HepG2 (cell line): ENCODE results near the gene ERC1. TPM values are rescaled to one million over a fixed set of nuclear protein-coding genes. Genes with fewer than 3 reads are reported as not detected.

ENCODE experiments used
- ATAC-seq: fragments of 200-7000 bp; cut with Tn5 transposase; 3 replicates; pipeline ENCODE4 v1.9.1; 2020; ENCODE audit warnings: mild to moderate bottlenecking, moderate library complexity
- BruUV-seq: library from RNA; stranded (reverse); fragments of 400-500 nt; replicated peaks from 2 replicates; lab custom pipeline; 2021; lab: Mats Ljungman, UMichigan
- CTCF ChIA-PET: fragments of 300-600 bp; formaldehyde crosslinking; extraction: SDS; loops from one replicate; lab custom pipeline; 2021; ENCODE audit warnings: low total read pairs, inconsistent platforms, low intra/inter-chr PET ratio; lab: Yijun Ruan, JAX
- POLR2A ChIA-PET: fragments of 350-600 bp; sonication (Branson Sonifier 250); formaldehyde crosslinking; loops from one replicate; lab custom pipeline; 2020; ENCODE audit warnings: antibody characterized with exemption, inconsistent platforms; lab: Yijun Ruan, JAX
- DNase-seq: peaks from one replicate; pipeline ENCODE4 v3.0.0-alpha.2; 2015; ENCODE audit warnings: low spot score
- FAIRE-seq: peaks from 3 replicates; lab custom pipeline; 2011; peaks lifted over from hg19 to GRCh38; lab: Jason Lieb, UNC
- H2AFZ ChIP-seq: one replicate; pipeline ENCODE4 v1.6.1; 2011; ENCODE audit warnings: low read length, inconsistent platforms
- H3K27ac ChIP-seq: fragments of 300-600 bp; 3 replicates; pipeline ENCODE4 v1.8.0; 2011; ENCODE audit warnings: mixed run types, mild to moderate bottlenecking, mixed read lengths, low read length, inconsistent platforms; ENCODE audit not compliant: insufficient read depth; ENCODE audit errors: extremely low read length
- H3K27me3 ChIP-seq, 2 experiments: fragments of 200-600 bp in 1 of 2; 2 replicates in 1 of 2; 3 replicates in 1 of 2; pipeline versions ENCODE4 v1.6.0 to v1.8.0; 2011; ENCODE audit warnings: low read length in 2 of 2, mild to moderate bottlenecking in 2 of 2, moderate library complexity in 2 of 2, inconsistent platforms in 1 of 2; ENCODE audit not compliant: insufficient read depth in 2 of 2, control insufficient read depth in 1 of 2
- H3K36me3 ChIP-seq, 2 experiments: fragments of 200-600 bp in 1 of 2; replicated peaks in 1 of 2; 2 replicates in 1 of 2; 3 replicates in 1 of 2; pipeline versions ENCODE4 v1.5.1 to v1.8.0; 2011; ENCODE audit warnings: low read length in 2 of 2, inconsistent platforms in 1 of 2; ENCODE audit not compliant: insufficient read depth in 2 of 2, control insufficient read depth in 1 of 2
- H3K4me1 ChIP-seq: 2 replicates; pipeline ENCODE4 v1.5.1; 2012; ENCODE audit warnings: low read length, inconsistent platforms; ENCODE audit not compliant: insufficient read depth
- H3K4me2 ChIP-seq: 2 replicates; pipeline ENCODE4 v1.6.0; 2011; ENCODE audit warnings: low read depth, low read length, inconsistent platforms
- H3K4me3 ChIP-seq, 3 experiments: fragments of 200-600 bp in 1 of 3; sonication (generic), shearing (Covaris generic) in 1 of 3; replicated peaks in 1 of 3; 2 replicates each; pipeline ENCODE4 v1.5.1; 2011 to 2016; ENCODE audit warnings: low read length in 3 of 3, inconsistent platforms in 2 of 3, low read depth in 2 of 3, mild to moderate bottlenecking in 2 of 3, control low read depth in 1 of 3, mixed read lengths in 1 of 3; ENCODE audit not compliant: insufficient read depth in 1 of 3
- H3K79me2 ChIP-seq: one replicate; pipeline ENCODE4 v1.6.1; 2011; ENCODE audit warnings: low read length, inconsistent platforms; ENCODE audit not compliant: insufficient read depth
- H3K9ac ChIP-seq: 2 replicates; pipeline ENCODE4 v1.6.0; 2011; ENCODE audit warnings: mild to moderate bottlenecking, low read depth, low read length, inconsistent platforms; ENCODE audit not compliant: insufficient read depth
- H3K9me3 ChIP-seq: 2 replicates; pipeline ENCODE4 v1.5.1; 2012; ENCODE audit warnings: mild to moderate bottlenecking, low read length
- H4K20me1 ChIP-seq: 2 replicates; pipeline ENCODE4 v1.6.0; 2011; ENCODE audit warnings: inconsistent platforms, mild to moderate bottlenecking, low read length, moderate library complexity; ENCODE audit not compliant: insufficient read depth
- ARNTL ChIP-seq: sonication (generic); formaldehyde crosslinking; IDR thresholded peaks from 2 replicates; pipeline ENCODE4 v1.4.0; 2020; ENCODE audit warnings: mild to moderate bottlenecking, missing genetic modification reagents
- CBX2 ChIP-seq, 2 experiments: fragments of 200-600 bp in 1 of 2; sonication (generic); formaldehyde crosslinking in 1 of 2; IDR thresholded peaks; 2 replicates each; pipeline versions ENCODE4 v1.7.0 to v1.8.1; 2018 to 2022; ENCODE audit warnings: low read depth in 2 of 2, low read length in 1 of 2, mild to moderate bottlenecking in 1 of 2, missing genetic modification reagents in 1 of 2
- FOXA3 ChIP-seq: IDR thresholded peaks from 2 replicates; pipeline ENCODE4 v1.6.1; 2016; ENCODE audit warnings: missing genetic modification reagents, missing compliant biosample characterization
- FOXO1 ChIP-seq: sonication (generic); formaldehyde crosslinking; IDR thresholded peaks from 2 replicates; pipeline ENCODE4 v1.4.0; 2020; ENCODE audit warnings: missing genetic modification reagents
- HDAC1 ChIP-seq: sonication (generic); formaldehyde crosslinking; IDR thresholded peaks from 2 replicates; pipeline ENCODE4 v1.5.1; 2020; ENCODE audit warnings: mild to moderate bottlenecking, missing genetic modification reagents
- HIVEP1 ChIP-seq: sonication (generic); formaldehyde crosslinking; IDR thresholded peaks from 2 replicates; pipeline ENCODE4 v1.4.0; 2020; ENCODE audit warnings: mild to moderate bottlenecking, missing genetic modification reagents
- LBX2 ChIP-seq: sonication (generic); formaldehyde crosslinking; IDR thresholded peaks from 2 replicates; pipeline ENCODE4 v1.5.0; 2020; ENCODE audit warnings: missing genetic modification reagents, mild to moderate bottlenecking, borderline replicate concordance
- TFDP1 ChIP-seq: IDR thresholded peaks from 2 replicates; pipeline ENCODE4 v1.6.1; 2016; ENCODE audit warnings: missing compliant biosample characterization, missing genetic modification reagents, borderline replicate concordance
- ZBTB8A ChIP-seq: sonication (generic); formaldehyde crosslinking; IDR thresholded peaks from 2 replicates; pipeline ENCODE4 v1.4.0; 2020; ENCODE audit warnings: mild to moderate bottlenecking, low read depth, missing genetic modification reagents, borderline replicate concordance
- ZFP82 ChIP-seq: sonication (generic); formaldehyde crosslinking; IDR thresholded peaks from 2 replicates; pipeline ENCODE4 v1.5.1; 2020; ENCODE audit warnings: mild to moderate bottlenecking, missing genetic modification reagents, borderline replicate concordance
- ZNF18 ChIP-seq: sonication (generic); formaldehyde crosslinking; IDR thresholded peaks from 2 replicates; pipeline ENCODE4 v1.8.0; 2022; ENCODE audit warnings: mild to moderate bottlenecking, missing genetic modification reagents; ENCODE audit not compliant: insufficient replicate concordance
- ZNF280B ChIP-seq: sonication (generic); formaldehyde crosslinking; IDR thresholded peaks from 2 replicates; pipeline ENCODE4 v1.5.0; 2020; ENCODE audit warnings: missing genetic modification reagents, mild to moderate bottlenecking, borderline replicate concordance
- WGBS: methylation state at CpG from one replicate; pipeline ENCODE4 v1.1.6; 2017; ENCODE audit warnings: low lambda C conversion rate; 5-methylcytosine and 5-hydroxymethylcytosine counted together
- in situ Hi-C: cut with HindIII; loops from 2 replicates; pipeline ENCODE4 v1.10.0; 2017; ENCODE audit warnings: low pct_unique_long_range_greater_than_20kb; ENCODE audit not compliant: extremely low pct_ligation_motif_present
- intact Hi-C: fragments of 100-400 bp; cut with micrococcal nuclease; formaldehyde crosslinking; loops from one replicate; pipeline ENCODE4 v1.10.0; 2022; ENCODE audit not compliant: unreplicated experiment
- polyA plus RNA-seq, 8 experiments: library from polyadenylated mRNA; depleted of rRNA in 3 of 8; stranded (reverse) in 7 of 8; unstranded in 1 of 8; fragments of >200 nt; fragmentation: Illumina TruSeq in 4 of 8; extraction: Trizol in 4 of 8; gene quantifications; 2 replicates each; pipeline versions ENCODE4 v1.2.1 to v1.2.3, GENCODE V29; 2011 to 2016; ENCODE audit warnings: low read depth in 4 of 8, missing spikeins in 1 of 8, mixed read lengths in 1 of 8; ENCODE audit not compliant: insufficient read depth in 1 of 8
- total RNA-seq, 5 experiments: library from RNA; depleted of rRNA; stranded (reverse); fragments of >200 nt; fragmentation: Illumina TruSeq; extraction: Trizol; gene quantifications; 2 replicates each; pipeline ENCODE4 v1.2.3, GENCODE V29; 2016; ENCODE audit warnings: low read depth in 1 of 5

Gene ERC1
- total and polyA plus RNA-seq, 2 of the 13 experiments (the other 11 are each of a cell fraction or from before 2014, with no cell fraction given) = 6.1 to 12.4 TPM

GRCh38 chr12:1519642-1520041, 528.6 kb downstream of the ERC1 start:
- ChIA-PET CTCF (no interaction called here), POLR2A (no interaction called here)
- H3K4me2 ChIP-seq = peak overlapping the region; percentile 58
- no peaks in the 10 kb centered on the region; the same call in 1 of the 2 replicates for H4K20me1 ChIP-seq
- peak; percentile 41 for ATAC-seq
- no peak overlapping the region for H3K27ac ChIP-seq
- peaks cover 24% of the 10 kb centered on the region for H3K4me1 ChIP-seq
- H3K9ac ChIP-seq = no peak overlapping the region
- in situ Hi-C loops (loop anchor here (5.0 kb wide), 1 partner anchor 73 kb away; the partner anchor contains the start of gene FBXL14), intact Hi-C loops (loop anchor here (5.0 kb wide), 1 partner anchor 402 kb away; no protein-coding TSS in a partner anchor)
- 0% methylated on average over 2 of the region's 5 CpGs for WGBS
- no peak overlapping the region for H2AFZ ChIP-seq
- H3K36me3 ChIP-seq = no peaks in the 10 kb centered on the region
- no peaks in the 10 kb centered on the region for H3K79me2 ChIP-seq
- no peak for TF ChIP-seq FOXA3 (CRISPR knock-in tag)
- TF ChIP-seq ARNTL (CRISPR knock-in tag) = no peak
- TF ChIP-seq FOXO1 = no peak
- TF ChIP-seq CBX2 (IDR thresholded peaks at IDR 0.05; ENCODE audit: low read depth, low read length) = no peak
- TF ChIP-seq CBX2 (CRISPR knock-in tag; IDR thresholded peaks at IDR 0.05; ENCODE audit: low read depth) = no peak
- no peak for TF ChIP-seq TFDP1 (CRISPR knock-in tag)
- no peak for TF ChIP-seq HIVEP1 (CRISPR knock-in tag)
- no peak for FAIRE-seq
- no peak for DNase-seq
- H3K27me3 ChIP-seq = peaks cover 0 to 4% of the 10 kb centered on the region in 2 experiments; a peak in 2 of 5 replicates
- no peak overlapping the region for H3K4me3 ChIP-seq
- BruUV-seq = no TSS peak
- H3K9me3 ChIP-seq = no peaks in the 10 kb centered on the region

- CTCF ChIA-PET = no interaction called here
- 90% methylated on average over 4 of the region's 8 CpGs for WGBS
- POLR2A ChIA-PET = no interaction called here
- intact Hi-C loops (no loop called here), in situ Hi-C loops (no loop called here)
- BruUV-seq = no TSS peak
- no peak for FAIRE-seq
- Histone ChIP-seq H3K36me3 (no peaks in the 10 kb centered on the region), H2AFZ (no peak overlapping the region), H4K20me1 (no peaks in the 10 kb centered on the region; the same call in 1 of the 2 replicates), H3K4me3 (no peak overlapping the region), H3K9me3 (no peaks in the 10 kb centered on the region), H3K79me2 (no peaks in the 10 kb centered on the region), H3K27ac (no peak overlapping the region), H3K27me3 (peaks cover 4 to 20% of the 10 kb centered on the region in 2 experiments; a peak in 3 of 5 replicates), H3K4me2 (no peak overlapping the region), H3K4me1 (peaks cover 23% of the 10 kb centered on the region), H3K9ac (no peak overlapping the region)
- no peak for DNase-seq
- ATAC-seq = no peak
- TF ChIP-seq ZNF280B (no peak), ZNF18 (no peak), ZFP82 (CRISPR knock-in tag) (no peak), HDAC1 (no peak), LBX2 (CRISPR knock-in tag) (no peak), ZBTB8A (no peak)
These were observed 532.0 kb downstream of the ERC1 start for GRCh38 chr12:1523046-1523445.
